ENCODE results near the gene KLHDC8B. TPM values are rescaled to one million over a fixed set of nuclear protein-coding genes. Genes with fewer than 3 reads are reported as not detected.

Gene KLHDC8B
- total RNA-seq: 24.4 and 51.7 TPM in 2 replicates

DNA sequence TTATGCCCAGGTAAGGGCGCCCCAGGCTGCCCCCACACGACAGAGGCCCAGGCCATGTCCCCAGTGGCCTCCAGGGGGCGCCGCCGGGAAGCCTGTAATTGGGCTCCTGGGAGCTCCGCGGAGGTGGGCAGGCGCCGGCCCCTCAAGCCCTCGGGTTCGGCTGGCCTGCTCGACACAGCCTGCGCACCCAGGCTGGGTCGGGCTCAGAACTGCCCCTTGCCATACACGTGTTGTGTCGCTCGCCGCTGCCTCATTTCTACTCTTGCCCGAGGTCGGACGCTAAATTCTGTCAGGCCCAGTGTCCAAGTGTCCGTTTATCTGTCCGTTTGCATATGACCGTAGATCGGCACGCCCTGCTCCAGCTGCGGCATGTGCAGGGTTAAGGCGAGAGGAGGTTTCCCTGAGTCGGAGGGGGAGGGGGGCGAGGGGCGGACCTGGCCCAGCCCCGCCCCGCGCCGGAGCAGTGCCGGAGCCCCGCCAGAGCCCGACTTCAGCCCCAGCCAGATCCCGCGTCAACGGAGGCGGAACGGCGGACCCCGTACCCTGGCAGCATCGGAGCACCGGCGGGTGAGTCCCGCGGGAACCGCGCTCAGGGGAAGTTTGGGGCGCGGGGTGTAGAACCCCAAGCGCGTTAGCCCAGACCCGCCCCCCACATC is at the start of gene KLHDC8B:
KLHDC8B (plus strand) TSS at position 480 of the 656 bp plus-strand sequence. CDS start 1,172 bp downstream, outside the sequence.

DNA sequence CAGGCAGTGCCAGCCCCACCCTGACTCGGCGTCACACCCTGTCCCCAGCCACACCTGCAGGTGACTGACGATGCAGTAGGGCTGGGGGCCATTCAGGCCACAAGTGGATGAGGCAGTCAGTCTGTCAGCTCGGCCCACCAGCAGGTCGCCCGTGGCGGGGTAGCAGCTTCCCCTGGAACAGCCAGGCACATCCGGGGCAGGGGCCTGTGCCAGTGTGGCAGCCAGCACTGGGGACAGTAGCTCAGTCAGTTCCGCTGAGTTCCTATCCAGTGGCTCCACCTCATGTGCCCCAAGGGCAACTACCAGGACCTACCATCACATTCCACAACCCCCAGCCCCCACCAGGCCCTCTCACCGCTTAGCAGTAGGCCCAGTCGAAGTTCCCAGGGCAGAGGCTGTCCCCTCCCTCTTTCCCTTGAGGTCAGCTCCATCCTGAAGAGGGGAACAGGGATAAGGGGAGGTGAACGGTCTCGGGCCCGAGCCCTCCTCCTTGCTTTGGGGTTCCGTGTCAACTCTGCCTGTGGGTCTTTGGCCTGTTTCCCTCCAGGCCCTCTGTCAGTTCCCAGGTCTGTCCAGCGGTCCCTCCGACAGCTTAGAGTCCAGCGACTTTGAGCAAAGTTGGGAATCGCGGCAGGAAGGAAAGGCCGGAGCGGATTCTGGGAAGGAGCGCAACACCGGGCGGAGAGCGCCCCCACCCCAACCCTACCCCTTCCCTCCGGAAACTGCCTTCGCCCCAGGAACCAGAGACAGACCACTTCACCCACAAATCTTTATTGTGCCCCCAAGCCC is 38.8 kb upstream of the KLHDC8B start, which contains the start of gene LAMB2:
LAMB2 (minus strand) TSS at position 614 of the 789 bp plus-strand sequence; CDS start at position 431, 183 bp downstream.

DNA sequence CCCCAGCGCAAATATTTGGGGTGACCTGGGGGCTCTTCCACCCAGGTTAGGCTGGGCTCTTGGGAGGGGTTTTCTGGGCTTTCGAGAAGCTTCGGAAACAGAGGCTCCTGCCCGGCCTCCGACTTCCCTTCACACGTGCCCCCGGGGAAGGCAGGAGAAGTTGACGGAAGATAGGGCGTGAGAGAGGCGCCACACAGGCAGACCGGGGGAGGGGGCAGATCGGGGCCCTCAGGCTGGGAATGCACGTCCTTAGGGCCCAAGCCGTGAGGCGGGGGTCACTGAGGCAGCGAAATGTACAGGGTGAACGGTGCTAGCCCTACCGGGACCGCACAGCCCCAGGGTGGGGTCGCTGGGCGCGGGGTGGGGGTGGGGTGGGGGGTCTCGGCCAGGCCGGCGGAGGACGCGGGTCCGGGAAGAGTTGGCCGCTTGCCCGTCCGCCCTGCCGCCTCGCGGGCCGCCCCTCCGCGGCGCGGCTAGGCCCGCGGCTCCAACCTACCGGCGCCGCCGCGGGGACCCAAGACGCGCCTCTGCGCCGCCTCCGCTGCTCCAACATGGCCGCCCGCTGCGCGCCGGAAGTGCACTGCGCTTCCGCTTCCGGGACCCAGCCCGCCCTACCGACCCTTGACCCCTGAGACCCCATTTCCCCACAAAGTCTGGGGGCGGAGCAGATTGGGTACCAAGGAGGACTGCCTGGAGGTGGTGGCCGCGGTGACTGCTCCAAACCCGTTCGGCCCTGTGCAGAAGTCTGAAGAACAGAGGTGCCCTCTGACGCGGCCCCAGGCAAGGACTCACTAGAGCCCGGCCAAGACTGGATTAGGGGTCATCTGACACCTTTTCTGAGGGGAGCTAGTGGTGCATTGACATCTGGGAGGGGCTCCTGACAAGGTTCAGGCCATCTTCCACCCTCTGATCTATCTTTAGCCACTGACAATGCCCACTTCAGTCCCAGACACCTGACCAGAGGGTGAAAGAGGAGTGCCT is 5.3 kb upstream of the KLHDC8B start, which contains the start of gene CCDC71:
CCDC71 (minus strand) TSS at position 561 of the 981 bp plus-strand sequence. CDS start 2,123 bp downstream, outside the sequence.

Other genes with a start within 250 kb of the KLHDC8B start
- gene P4HTM, start 181.4 kb upstream of the KLHDC8B start, total RNA-seq: 25.0 and 28.9 TPM in 2 replicates
- gene WDR6, start 164.2 kb upstream of the KLHDC8B start, total RNA-seq: 47.4 and 58.8 TPM in 2 replicates
- 25.1 and 45.5 TPM in 2 replicates for gene DALRD3, start 153.0 kb upstream of the KLHDC8B start, total RNA-seq
- gene NDUFAF3, start 149.5 kb upstream of the KLHDC8B start, total RNA-seq: 39.1 and 69.5 TPM in 2 replicates
- 182 and 304 TPM in 2 replicates for gene IMPDH2, start 142.2 kb upstream of the KLHDC8B start, total RNA-seq
- 75.2 and 152 TPM in 2 replicates for gene QRICH1, start 77.5 kb upstream of the KLHDC8B start, total RNA-seq
- gene QARS1, start 66.8 kb upstream of the KLHDC8B start, total RNA-seq: 167 and 271 TPM in 2 replicates
- gene USP19, start 50.8 kb upstream of the KLHDC8B start, total RNA-seq: 31.2 and 41.8 TPM in 2 replicates
- gene LAMB2, start 38.5 kb upstream of the KLHDC8B start, total RNA-seq: 186 and 247 TPM in 2 replicates
- gene CCDC71, start 5.3 kb upstream of the KLHDC8B start, total RNA-seq: 20.5 and 23.1 TPM in 2 replicates
- 0.65 and 1.4 TPM in 2 replicates for gene C3orf62, start 105.6 kb downstream of the KLHDC8B start, total RNA-seq
- 15.9 and 22.3 TPM in 2 replicates for gene USP4, start 168.5 kb downstream of the KLHDC8B start, total RNA-seq
- 244 and 429 TPM in 2 replicates for gene GPX1, start 186.8 kb downstream of the KLHDC8B start, total RNA-seq
- gene RHOA, start 240.4 kb downstream of the KLHDC8B start, total RNA-seq: 816 and 821 TPM in 2 replicates
- gene TCTA, start 240.8 kb downstream of the KLHDC8B start, total RNA-seq: 13.7 and 15.9 TPM in 2 replicates

Measured in epithelial cell of umbilical artery (primary cell).